ENCODE data around the gene METTL27.

DNA sequence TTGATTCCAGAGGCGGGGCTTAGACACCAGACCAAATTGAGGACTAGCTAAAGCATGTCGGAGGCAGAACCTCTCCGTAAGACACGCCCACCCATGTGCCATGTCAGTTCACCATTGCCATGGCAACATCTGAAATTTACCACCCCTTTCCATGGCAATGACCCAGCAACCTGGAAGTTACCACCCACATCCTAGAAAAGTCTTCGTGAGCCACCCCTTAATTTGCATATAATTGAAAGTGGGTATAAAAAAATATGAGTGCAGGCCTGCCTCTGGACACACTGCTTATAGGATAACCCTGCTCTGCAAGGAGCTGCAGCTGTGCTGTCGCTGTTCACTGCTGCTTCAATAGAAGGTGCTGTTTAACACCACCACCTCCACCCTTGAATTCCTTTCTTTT, 46.6 kb upstream of the METTL27 start:
- TF ChIP-seq, protein P1, sequence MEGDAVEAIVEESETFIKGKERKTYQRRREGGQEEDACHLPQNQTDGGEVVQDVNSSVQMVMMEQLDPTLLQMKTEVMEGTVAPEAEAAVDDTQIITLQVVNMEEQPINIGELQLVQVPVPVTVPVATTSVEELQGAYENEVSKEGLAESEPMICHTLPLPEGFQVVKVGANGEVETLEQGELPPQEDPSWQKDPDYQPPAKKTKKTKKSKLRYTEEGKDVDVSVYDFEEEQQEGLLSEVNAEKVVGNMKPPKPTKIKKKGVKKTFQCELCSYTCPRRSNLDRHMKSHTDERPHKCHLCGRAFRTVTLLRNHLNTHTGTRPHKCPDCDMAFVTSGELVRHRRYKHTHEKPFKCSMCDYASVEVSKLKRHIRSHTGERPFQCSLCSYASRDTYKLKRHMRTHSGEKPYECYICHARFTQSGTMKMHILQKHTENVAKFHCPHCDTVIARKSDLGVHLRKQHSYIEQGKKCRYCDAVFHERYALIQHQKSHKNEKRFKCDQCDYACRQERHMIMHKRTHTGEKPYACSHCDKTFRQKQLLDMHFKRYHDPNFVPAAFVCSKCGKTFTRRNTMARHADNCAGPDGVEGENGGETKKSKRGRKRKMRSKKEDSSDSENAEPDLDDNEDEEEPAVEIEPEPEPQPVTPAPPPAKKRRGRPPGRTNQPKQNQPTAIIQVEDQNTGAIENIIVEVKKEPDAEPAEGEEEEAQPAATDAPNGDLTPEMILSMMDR (IDR thresholded peaks at IDR 0.05) = no peak
- TF ChIP-seq POLR2A (IDR thresholded peaks at IDR 0.05) = no peak

Data from esophagus squamous epithelium (tissue), 4 donors.